ENCODE measurements around the gene TSKU.

TSKU gene

GRCh38 chr11:76835928-76836612, 52.9 kb downstream of the TSKU start:
- no peak for TF ChIP-seq CTCF (IDR thresholded peaks at IDR 0.05; ENCODE audit: extremely low read depth, missing control alignments)

GRCh38 chr11:76836613-76837291, 53.6 kb downstream of the TSKU start:
- TF ChIP-seq CTCF (IDR thresholded peaks at IDR 0.05; ENCODE audit: extremely low read depth, missing control alignments): no peak
- no peak for DNase-seq (ENCODE audit: low spot score)

More at GRCh38 chr11:76835928-76836612, 52.9 kb downstream of the TSKU start:
- no peak for DNase-seq (ENCODE audit: low spot score)

- no peak for DNase-seq (ENCODE audit: low spot score)
- no peak for TF ChIP-seq CTCF (IDR thresholded peaks at IDR 0.05; ENCODE audit: extremely low read depth, missing control alignments)
Observed at GRCh38 chr11:76837696-76838677, 54.8 kb downstream of the TSKU start.

GRCh38 chr11:76838678-76839068, 55.5 kb downstream of the TSKU start:
- no peak for DNase-seq (ENCODE audit: low spot score)
- no peak for TF ChIP-seq CTCF (IDR thresholded peaks at IDR 0.05; ENCODE audit: extremely low read depth, missing control alignments)

GRCh38 chr11:76839311-76839710, 56.2 kb downstream of the TSKU start:
- no peak for DNase-seq (ENCODE audit: low spot score)
- TF ChIP-seq CTCF (IDR thresholded peaks at IDR 0.05; ENCODE audit: extremely low read depth, missing control alignments): no peak

- no peak for TF ChIP-seq CTCF (IDR thresholded peaks at IDR 0.05; ENCODE audit: extremely low read depth, missing control alignments)
- DNase-seq (ENCODE audit: low spot score): no peak
Observed at GRCh38 chr11:76841923-76842452, 58.8 kb downstream of the TSKU start.

All from GM20000 (cell line).